NCI-H1105 treated with DMSO at 0.1 percent for 48 hours (cell line): ENCODE measurements around the gene PLXDC1.

ENCODE experiments used
- DNase-seq: peaks from one replicate; lab custom pipeline; 2025; lab: John Stamatoyannopoulos, UW

Gene PLXDC1

DNA sequence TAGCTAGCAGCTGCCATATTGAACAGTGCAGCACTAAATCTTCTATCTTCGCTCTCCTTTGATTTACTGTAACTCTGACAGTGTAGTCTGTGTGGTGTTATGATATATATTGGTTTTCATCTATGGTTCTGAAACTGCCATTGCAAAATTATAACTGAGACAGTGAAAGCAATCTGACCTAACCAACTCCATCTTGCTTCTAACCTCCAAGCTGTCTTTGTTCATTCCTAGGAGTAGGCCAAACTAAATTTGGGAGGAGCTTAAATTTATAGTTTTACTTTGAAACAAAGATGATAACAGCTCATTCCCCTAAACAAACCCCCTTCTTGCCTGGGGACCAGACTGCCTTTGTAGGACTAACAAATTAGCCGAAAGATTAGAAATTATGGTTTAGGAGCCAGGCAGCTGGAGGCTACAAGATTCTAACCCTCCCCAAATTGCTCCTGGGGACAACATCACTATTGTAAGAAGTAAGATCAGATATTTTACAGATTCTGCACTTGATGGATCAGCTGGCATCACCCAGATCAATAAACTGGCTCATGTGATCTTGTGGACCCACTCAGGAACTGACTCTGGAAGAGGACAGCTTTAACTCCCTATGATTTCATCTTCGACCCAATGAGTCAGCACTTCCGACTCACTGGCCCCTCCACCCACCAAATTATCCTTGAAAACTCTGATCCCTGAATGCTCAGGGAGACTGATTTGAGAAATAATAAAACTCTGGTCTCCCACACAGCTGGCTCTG is 137.2 kb downstream of the PLXDC1 start:
- no peak for DNase-seq
